Smooth muscle cell (in vitro differentiated cells): Measurements from ENCODE around the gene ABAT. TPM values are rescaled to one million over a fixed set of nuclear protein-coding genes. Genes with fewer than 3 reads are reported as not detected.

Experiments used
- DNase-seq: peaks from one replicate; lab custom pipeline; 2025; ENCODE audit not compliant: unreplicated experiment; lab: John Stamatoyannopoulos, UW
- H2AFZ ChIP-seq: fragments of 200-600 bp; sonication (generic); 2 replicates; pipeline ENCODE4 v1.6.0; 2016; ENCODE audit warnings: antibody characterized with exemption, low read depth, mild to moderate bottlenecking
- H3F3A ChIP-seq: fragments of 200-600 bp; sonication (generic); 2 replicates; pipeline ENCODE4 v1.6.0; 2017; ENCODE audit warnings: antibody characterized with exemption, low read depth
- H3K27ac ChIP-seq: fragments of 200-600 bp; sonication (generic); 2 replicates; pipeline ENCODE4 v1.5.1; 2016; ENCODE audit warnings: low read depth, mild to moderate bottlenecking
- H3K27me3 ChIP-seq: fragments of 200-600 bp; sonication (generic); 2 replicates; pipeline ENCODE4 v1.6.1; 2016; ENCODE audit warnings: low read depth, mild to moderate bottlenecking
- H3K36me3 ChIP-seq: fragments of 200-600 bp; sonication (generic); 2 replicates; pipeline ENCODE4 v1.5.1; 2016; ENCODE audit warnings: low read depth
- H3K4me1 ChIP-seq: fragments of 200-600 bp; sonication (generic); 2 replicates; pipeline ENCODE4 v1.5.1; 2016; ENCODE audit warnings: low read depth
- H3K4me2 ChIP-seq: fragments of 200-600 bp; sonication (generic); 2 replicates; pipeline ENCODE4 v1.6.0; 2016; ENCODE audit warnings: mild to moderate bottlenecking
- H3K4me3 ChIP-seq: fragments of 200-600 bp; sonication (generic); 2 replicates; pipeline ENCODE4 v1.5.1; 2016; ENCODE audit warnings: mild to moderate bottlenecking
- H3K79me2 ChIP-seq: fragments of 200-600 bp; sonication (generic); 2 replicates; pipeline ENCODE4 v1.6.0; 2016; ENCODE audit warnings: low read depth, mild to moderate bottlenecking
- H3K9ac ChIP-seq: fragments of 200-600 bp; sonication (generic); 2 replicates; pipeline ENCODE4 v1.6.0; 2016; ENCODE audit warnings: low read depth
- H3K9me3 ChIP-seq: fragments of 200-600 bp; sonication (generic); replicated peaks from 2 replicates; pipeline ENCODE4 v1.5.1; 2016; ENCODE audit warnings: low read depth
- H4K20me1 ChIP-seq: fragments of 200-600 bp; sonication (generic); 2 replicates; pipeline ENCODE4 v1.6.0; 2016; ENCODE audit warnings: low read depth
- CTCF ChIP-seq: fragments of 200-600 bp; sonication (generic); IDR thresholded peaks from 2 replicates; pipeline ENCODE4 v1.5.1; 2017; ENCODE audit warnings: borderline replicate concordance, mild to moderate bottlenecking, antibody characterized with exemption; ENCODE audit not compliant: insufficient read depth, poor library complexity, severe bottlenecking
- WGBS: methylation state at CpG from one replicate; pipeline ENCODE4 v1.1.7; 2016; ENCODE audit warnings: low lambda C conversion rate; 5-methylcytosine and 5-hydroxymethylcytosine counted together
- polyA plus RNA-seq: library from polyadenylated mRNA; unstranded; fragments of >200 nt; fragmentation: Nextera tagmentation; extraction: Ambion mirVana; gene quantifications from 2 replicates; pipeline ENCODE4 v1.2.1, GENCODE V29; 2016
- total RNA-seq: library from RNA; depleted of rRNA; stranded (reverse); fragments of >200 nt; gene quantifications from 2 replicates; pipeline ENCODE4 v1.2.3, GENCODE V29; 2014

Gene ABAT
- total RNA-seq = 9.2 and 11.9 TPM in 2 replicates
- 10.6 and 11.3 TPM in 2 replicates for polyA plus RNA-seq

- H3K4me3 ChIP-seq = peak within 1 kb of the TSS; percentile 83
- H3K4me2 ChIP-seq = peak within 1 kb of the TSS; percentile 100
- no peaks in the 10 kb centered on the region for H3F3A ChIP-seq
- 4% methylated on average over 37 of the region's 49 CpGs for WGBS
- H3K27me3 ChIP-seq = no peaks in the 10 kb centered on the region
- H3K27ac ChIP-seq = no peak within 1 kb of the TSS
- no peaks in the 10 kb centered on the region for H3K36me3 ChIP-seq
- H4K20me1 ChIP-seq = no peaks in the 10 kb centered on the region
- H3K4me1 ChIP-seq = peaks cover 5% of the 10 kb centered on the region
- peak within 1 kb of the TSS; percentile 79 for H2AFZ ChIP-seq
- H3K9ac ChIP-seq = peak within 1 kb of the TSS; percentile 66
- peak; percentile 63 for DNase-seq
- H3K79me2 ChIP-seq = no peaks in the 10 kb centered on the region
- no peaks in the 10 kb centered on the region for H3K9me3 ChIP-seq
- no peak for TF ChIP-seq CTCF
These were observed at the start of gene ABAT for GRCh38 chr16:8674413-8675022. Gene ABAT, plus strand, starts transcription at chr16:8674617. Its CDS starts 61,123 bp downstream, at chr16:8735740.

GRCh38 chr16:8625491-8626087, 48.8 kb upstream of the ABAT start:
- Histone ChIP-seq H4K20me1 (peaks cover 67% of the 10 kb centered on the region), H3K4me2 (no peak overlapping the region), H3K4me3 (no peak overlapping the region), H3K36me3 (peaks cover 9% of the 10 kb centered on the region), H3K27ac (no peak overlapping the region), H3K9ac (no peak overlapping the region), H3K4me1 (peaks cover 6% of the 10 kb centered on the region), H3K79me2 (peaks cover 42% of the 10 kb centered on the region), H2AFZ (no peak overlapping the region), H3F3A (no peaks in the 10 kb centered on the region), H3K9me3 (no peaks in the 10 kb centered on the region), H3K27me3 (no peaks in the 10 kb centered on the region)
- over 99% methylated on average over 10 of the region's 10 CpGs for WGBS
- DNase-seq = no peak
- no peak for TF ChIP-seq CTCF

GRCh38 chr16:8626946-8627345, 47.5 kb upstream of the ABAT start:
- no peak overlapping the region for H3K4me3 ChIP-seq
- 95% methylated on average over 8 of the region's 8 CpGs for WGBS
- no peak overlapping the region for H2AFZ ChIP-seq
- peaks cover 6% of the 10 kb centered on the region for H3K4me1 ChIP-seq
- TF ChIP-seq CTCF = no peak
- no peaks in the 10 kb centered on the region for H3K27me3 ChIP-seq
- DNase-seq = no peak
- peaks cover 9% of the 10 kb centered on the region for H3K36me3 ChIP-seq
- no peak overlapping the region for H3K4me2 ChIP-seq
- no peaks in the 10 kb centered on the region for H3K9me3 ChIP-seq
- no peaks in the 10 kb centered on the region for H3F3A ChIP-seq
- no peak overlapping the region for H3K9ac ChIP-seq
- H3K27ac ChIP-seq = no peak overlapping the region
- H3K79me2 ChIP-seq = peaks cover 43% of the 10 kb centered on the region
- peaks cover 81% of the 10 kb centered on the region for H4K20me1 ChIP-seq
